ENCODE results near the gene CCL18. TPM values are rescaled to one million over a fixed set of nuclear protein-coding genes. Genes with fewer than 3 reads are reported as not detected.

CCL18 gene
- total and polyA plus RNA-seq, 2 of the 8 experiments (the other 6 are each of a cell fraction or from before 2014, with no cell fraction given): not detected

DNA sequence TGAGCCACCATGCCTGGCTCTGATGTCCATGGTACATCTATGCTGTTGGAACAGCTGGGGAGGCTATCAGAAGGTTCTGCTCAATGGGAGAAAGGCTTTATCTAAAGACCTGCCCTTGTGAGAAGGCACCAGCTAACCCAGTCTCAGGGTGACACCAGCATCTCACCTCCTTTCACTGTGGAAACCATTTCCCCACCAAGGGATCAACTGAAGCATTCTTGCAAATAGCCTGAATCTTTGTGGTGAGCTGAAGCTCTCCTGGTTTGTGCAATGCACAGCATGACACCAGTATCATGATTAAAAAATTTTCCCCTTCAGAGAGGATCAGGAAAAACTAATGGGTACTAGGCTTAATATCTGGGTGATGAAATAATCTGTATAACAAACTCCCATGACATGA lies 5.1 kb downstream of the CCL18 start:
- no peak overlapping the region for H3K23ac ChIP-seq (ENCODE audit: insufficient read length)
- H3K9ac ChIP-seq (replicated peaks in 1 of 4; ENCODE audit: extremely low read depth in 1 of 4, low read depth in 3 of 4, low read length in 3 of 4): no peak overlapping the region
- no peaks in the 10 kb centered on the region for H4K20me1 ChIP-seq (replicated peaks in 1 of 2; ENCODE audit: control insufficient read depth in 1 of 2, insufficient read depth in 2 of 2, low read length in 2 of 2)
- no peak overlapping the region for H3K56ac ChIP-seq (replicated peaks; ENCODE audit: insufficient read length, low read depth, low read length)
- no peak overlapping the region for H3K18ac ChIP-seq (ENCODE audit: extremely low read depth, low read length)
- no peaks in the 10 kb centered on the region for H3K23me2 ChIP-seq (ENCODE audit: low read depth, low read length)
- H3K79me1 ChIP-seq (ENCODE audit: low read depth, low read length): no peaks in the 10 kb centered on the region
- no peaks in the 10 kb centered on the region for H3K4me1 ChIP-seq (replicated peaks in 1 of 4; ENCODE audit: control insufficient read depth in 3 of 4, insufficient read depth in 4 of 4, low read length in 3 of 4)
- FAIRE-seq: no peak
- no peak overlapping the region for H4K5ac ChIP-seq (ENCODE audit: insufficient read length, low read depth, low read length)
- no peak overlapping the region for H3K4ac ChIP-seq (replicated peaks; ENCODE audit: insufficient read length, low read depth, low read length)
- H3K4me2 ChIP-seq (ENCODE audit: insufficient read depth in 1 of 2, low read depth in 2 of 2, low read length in 2 of 2): no peak overlapping the region
- no peaks in the 10 kb centered on the region for H3K36me3 ChIP-seq (ENCODE audit: control insufficient read depth in 2 of 4, insufficient read depth in 4 of 4, low read length in 3 of 4)
- no peak overlapping the region for H2AK5ac ChIP-seq (ENCODE audit: low read depth, low read length)
- no peak for DNase-seq (ENCODE audit: low read depth in 1 of 2, low spot score in 2 of 2)
- H3K27ac ChIP-seq (ENCODE audit: low read depth, low read length): no peak overlapping the region
- no peak overlapping the region for H2BK120ac ChIP-seq (replicated peaks; ENCODE audit: low read depth, low read length)
- H3K79me2 ChIP-seq (ENCODE audit: control insufficient read depth in 1 of 2, insufficient read depth in 2 of 2, low read length in 2 of 2): no peaks in the 10 kb centered on the region
- H4K8ac ChIP-seq (ENCODE audit: extremely low read depth, insufficient read depth, low read length): no peak overlapping the region
- no peaks in the 10 kb centered on the region for H3K9me3 ChIP-seq (ENCODE audit: insufficient read depth in 2 of 2, low read depth in 1 of 2, low read length in 1 of 2)
- H2BK5ac ChIP-seq (ENCODE audit: low read depth, low read length): no peak overlapping the region
- no peak overlapping the region for H2BK12ac ChIP-seq (ENCODE audit: low read depth, low read length)
- H3K4me3 ChIP-seq (ENCODE audit: extremely low read depth in 1 of 4, insufficient read depth in 2 of 4, low read depth in 3 of 4, low read length in 4 of 4): no peak overlapping the region
- CTCF ChIA-PET (ENCODE audit: partially characterized antibody): interaction anchor here (1.2 to 1.3 kb wide), 3 partner anchors 11 to 100 kb away, joined by 3 to 5 read pairs (median 4); no protein-coding TSS in a partner anchor
- no peak overlapping the region for H2BK15ac ChIP-seq (ENCODE audit: low read length)
- H2BK20ac ChIP-seq (ENCODE audit: low read length): no peak overlapping the region
- H3K27me3 ChIP-seq (replicated peaks in 1 of 4; ENCODE audit: control insufficient read depth in 3 of 4, extremely low read depth in 1 of 4, insufficient read depth in 3 of 4, low read length in 3 of 4): no peaks in the 10 kb centered on the region
- no peak overlapping the region for H2AFZ ChIP-seq (ENCODE audit: low read length)
- POLR2A ChIA-PET (ENCODE audit: partially characterized antibody): no interaction called here
- no peak overlapping the region for H3K14ac ChIP-seq (ENCODE audit: insufficient read length)
- no peak overlapping the region for H4K91ac ChIP-seq (replicated peaks; ENCODE audit: insufficient read length, low read length)
- TF ChIP-seq CREB1 (IDR thresholded peaks at IDR 0.05) (no peak), TEAD4 (IDR thresholded peaks at IDR 0.05; ENCODE audit: low read depth, low read length) (no peak), BACH1 (IDR thresholded peaks at IDR 0.05; ENCODE audit: low read length) (no peak), RXRA (IDR thresholded peaks at IDR 0.05; ENCODE audit: insufficient read depth, low read depth, low read length) (no peak), ASH2L (IDR thresholded peaks at IDR 0.05; ENCODE audit: low read length) (no peak), SIRT6 (IDR thresholded peaks at IDR 0.05; ENCODE audit: low read length) (no peak), TAF7 (optimal IDR thresholded peaks at IDR 0.05; ENCODE audit: borderline replicate concordance, low read depth, low read length) (no peak), CBX5 (IDR thresholded peaks at IDR 0.05; ENCODE audit: low read depth, low read length) (no peak), FOSL1 (IDR thresholded peaks at IDR 0.05; ENCODE audit: insufficient read depth, low read depth, low read length) (no peak), ZNF274 (IDR thresholded peaks at IDR 0.05; ENCODE audit: borderline replicate concordance, extremely low read depth, low read length) (no peak), CHD1 (IDR thresholded peaks at IDR 0.05; ENCODE audit: low read depth, low read length) (no peak), CHD2 (IDR thresholded peaks at IDR 0.05; ENCODE audit: low read length) (no peak)
- TF ChIP-seq, protein P1, sequence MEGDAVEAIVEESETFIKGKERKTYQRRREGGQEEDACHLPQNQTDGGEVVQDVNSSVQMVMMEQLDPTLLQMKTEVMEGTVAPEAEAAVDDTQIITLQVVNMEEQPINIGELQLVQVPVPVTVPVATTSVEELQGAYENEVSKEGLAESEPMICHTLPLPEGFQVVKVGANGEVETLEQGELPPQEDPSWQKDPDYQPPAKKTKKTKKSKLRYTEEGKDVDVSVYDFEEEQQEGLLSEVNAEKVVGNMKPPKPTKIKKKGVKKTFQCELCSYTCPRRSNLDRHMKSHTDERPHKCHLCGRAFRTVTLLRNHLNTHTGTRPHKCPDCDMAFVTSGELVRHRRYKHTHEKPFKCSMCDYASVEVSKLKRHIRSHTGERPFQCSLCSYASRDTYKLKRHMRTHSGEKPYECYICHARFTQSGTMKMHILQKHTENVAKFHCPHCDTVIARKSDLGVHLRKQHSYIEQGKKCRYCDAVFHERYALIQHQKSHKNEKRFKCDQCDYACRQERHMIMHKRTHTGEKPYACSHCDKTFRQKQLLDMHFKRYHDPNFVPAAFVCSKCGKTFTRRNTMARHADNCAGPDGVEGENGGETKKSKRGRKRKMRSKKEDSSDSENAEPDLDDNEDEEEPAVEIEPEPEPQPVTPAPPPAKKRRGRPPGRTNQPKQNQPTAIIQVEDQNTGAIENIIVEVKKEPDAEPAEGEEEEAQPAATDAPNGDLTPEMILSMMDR (IDR thresholded peaks at IDR 0.05; ENCODE audit: control extremely low read depth in 1 of 3, insufficient read depth in 1 of 3, low read depth in 1 of 3, low read length in 3 of 3): no peak

Measured in H1 (cell line).